WTC11 (cell line): ENCODE data around the gene MGAT4A. TPM values are rescaled to one million over a fixed set of nuclear protein-coding genes. Genes with fewer than 3 reads are reported as not detected.

ENCODE experiments used
- ATAC-seq: fragments of 200-7000 bp; cut with Tn5 transposase; 2 replicates; pipeline ENCODE4 v1.10.0; 2021; ENCODE audit warnings: mild to moderate bottlenecking, moderate library complexity
- CTCF ChIA-PET: fragments of 300-600 bp; sonication (Branson Sonifier 250); formaldehyde crosslinking; loops from one replicate; lab custom pipeline; 2021; ENCODE audit warnings: antibody characterized with exemption; lab: Charles Lee
- POLR2A ChIA-PET: fragments of 350-600 bp; sonication (Branson Sonifier 250); formaldehyde crosslinking; loops from one replicate; lab custom pipeline; 2021; ENCODE audit warnings: antibody characterized with exemption; lab: Charles Lee
- DNase-seq: peaks from one replicate; pipeline ENCODE4 v3.0.0; 2021; ENCODE audit warnings: low spot score
- H3K27ac Mint-ChIP-seq: 2 replicates; pipeline ENCODE4 v1.8.0; 2021; ENCODE audit warnings: mixed read lengths
- H3K27me3 Mint-ChIP-seq: 2 replicates; pipeline ENCODE4 v1.8.0; 2021; ENCODE audit warnings: low read depth, mild to moderate bottlenecking, moderate library complexity, mixed read lengths
- H3K36me3 Mint-ChIP-seq: 2 replicates; pipeline ENCODE4 v1.8.0; 2021; ENCODE audit warnings: mixed read lengths
- H3K4me1 Mint-ChIP-seq: 2 replicates; pipeline ENCODE4 v1.8.0; 2022; ENCODE audit warnings: mixed read lengths
- H3K4me3 Mint-ChIP-seq: 2 replicates; pipeline ENCODE4 v1.8.0; 2021; ENCODE audit warnings: mild to moderate bottlenecking, moderate library complexity, mixed read lengths
- H3K9me3 Mint-ChIP-seq: 2 replicates; pipeline ENCODE4 v1.8.0; 2021; ENCODE audit warnings: mixed read lengths
- CREB1 ChIP-seq: sonication (generic); formaldehyde crosslinking; IDR thresholded peaks from 2 replicates; pipeline ENCODE4 v1.8.0; 2023; ENCODE audit warnings: mild to moderate bottlenecking, missing genetic modification reagents
- FOXJ3 ChIP-seq: sonication (generic); formaldehyde crosslinking; IDR thresholded peaks from 2 replicates; pipeline ENCODE4 v1.9.0; 2021; ENCODE audit warnings: missing genetic modification reagents, mild to moderate bottlenecking, borderline replicate concordance
- FOXP4 ChIP-seq: sonication (generic); formaldehyde crosslinking; IDR thresholded peaks from 2 replicates; pipeline ENCODE4 v1.8.0; 2022; ENCODE audit warnings: mild to moderate bottlenecking, missing genetic modification reagents
- GRHL2 ChIP-seq: fragments of 250-450 bp; sonication (Bioruptor Pico); IDR thresholded peaks from 2 replicates; pipeline ENCODE4 v1.8.0; 2022; ENCODE audit warnings: mild to moderate bottlenecking, moderate library complexity; ENCODE audit not compliant: insufficient replicate concordance, severe bottlenecking
- JAZF1 ChIP-seq: fragments of 250-450 bp; sonication (Bioruptor Pico); IDR thresholded peaks from 2 replicates; pipeline ENCODE4 v1.9.0; 2021; ENCODE audit warnings: moderate library complexity, mild to moderate bottlenecking, inconsistent platforms
- MXD4 ChIP-seq: fragments of 250-450 bp; sonication (Bioruptor Pico); IDR thresholded peaks from 2 replicates; pipeline ENCODE4 v1.8.0; 2021; ENCODE audit warnings: mild to moderate bottlenecking, moderate library complexity, borderline replicate concordance
- NFATC4 ChIP-seq: fragments of 250-450 bp; sonication (Bioruptor Pico); IDR thresholded peaks from 2 replicates; pipeline ENCODE4 v1.9.0; 2021; ENCODE audit warnings: mild to moderate bottlenecking
- NR1H2 ChIP-seq: sonication (generic); formaldehyde crosslinking; IDR thresholded peaks from 2 replicates; pipeline ENCODE4 v1.9.0; 2021; ENCODE audit warnings: mild to moderate bottlenecking, moderate library complexity, missing genetic modification reagents
- NR2C2 ChIP-seq: sonication (generic); formaldehyde crosslinking; IDR thresholded peaks from 2 replicates; pipeline ENCODE4 v1.8.0; 2022; ENCODE audit warnings: mild to moderate bottlenecking, missing genetic modification reagents
- NR3C1 ChIP-seq: sonication (generic); formaldehyde crosslinking; conservative IDR thresholded peaks from 2 replicates; pipeline ENCODE4 v1.8.1; 2023; ENCODE audit warnings: low read depth, mild to moderate bottlenecking, missing genetic modification reagents
- OVOL2 ChIP-seq: fragments of 250-450 bp; sonication (Bioruptor Pico); IDR thresholded peaks from 2 replicates; pipeline ENCODE4 v1.9.0; 2021; ENCODE audit warnings: mild to moderate bottlenecking, borderline replicate concordance
- PREB ChIP-seq: sonication (generic); formaldehyde crosslinking; IDR thresholded peaks from 2 replicates; pipeline ENCODE4 v1.8.1; 2022; ENCODE audit warnings: mild to moderate bottlenecking, missing genetic modification reagents, moderate library complexity, borderline replicate concordance
- SMAD3 ChIP-seq: sonication (generic); formaldehyde crosslinking; IDR thresholded peaks from 2 replicates; pipeline ENCODE4 v1.8.0; 2022; ENCODE audit warnings: missing genetic modification reagents, mild to moderate bottlenecking, borderline replicate concordance
- SMAD4 ChIP-seq: sonication (generic); formaldehyde crosslinking; IDR thresholded peaks from 2 replicates; pipeline ENCODE4 v1.8.0; 2022; ENCODE audit warnings: mild to moderate bottlenecking, missing genetic modification reagents
- SOX15 ChIP-seq: fragments of 250-450 bp; sonication (Bioruptor Pico); IDR thresholded peaks from 2 replicates; pipeline ENCODE4 v1.9.0; 2021; ENCODE audit warnings: mild to moderate bottlenecking
- TP53 ChIP-seq: sonication (generic); formaldehyde crosslinking; IDR thresholded peaks from 2 replicates; pipeline ENCODE4 v1.8.1; 2023; ENCODE audit warnings: mild to moderate bottlenecking, missing genetic modification reagents
- ZNF138 ChIP-seq: sonication (generic); formaldehyde crosslinking; conservative IDR thresholded peaks from 2 replicates; pipeline ENCODE4 v1.8.1; 2022; ENCODE audit warnings: mild to moderate bottlenecking, moderate library complexity, missing genetic modification reagents
- ZNF396 ChIP-seq: fragments of 250-450 bp; sonication (Bioruptor Pico); IDR thresholded peaks from 2 replicates; pipeline ENCODE4 v1.8.0; 2021; ENCODE audit warnings: mild to moderate bottlenecking, moderate library complexity, borderline replicate concordance
- ZNF416 ChIP-seq: fragments of 250-450 bp; sonication (Bioruptor Pico); IDR thresholded peaks from 2 replicates; pipeline ENCODE4 v1.9.0; 2021; ENCODE audit warnings: mild to moderate bottlenecking, inconsistent platforms
- total RNA-seq: library from RNA; stranded (reverse); gene quantifications from 3 replicates; pipeline ENCODE4 v1.2.3, GENCODE V29; 2021
- TF ChIP-seq, protein P1 (sequence below): sonication (generic); formaldehyde crosslinking; conservative IDR thresholded peaks from 2 replicates; pipeline ENCODE4 v1.8.1; 2023; ENCODE audit warnings: mild to moderate bottlenecking, low read depth, missing genetic modification reagents, moderate library complexity
- TF ChIP-seq, protein P2 (sequence below): fragments of 200-600 bp; IDR thresholded peaks from 2 replicates; pipeline ENCODE4 v1.8.0; 2022; ENCODE audit warnings: antibody characterized with exemption
- TF ChIP-seq, protein P3 (sequence below): sonication (generic); formaldehyde crosslinking; IDR thresholded peaks from 2 replicates; pipeline ENCODE4 v1.8.1; 2022; ENCODE audit warnings: low read depth, missing genetic modification reagents, borderline replicate concordance

The MGAT4A gene
- total RNA-seq, 1 experiment from 2014 or later: 6.7 TPM

- H3K27ac Mint-ChIP-seq: no peak overlapping the region
- CTCF ChIA-PET: no interaction called here
- H3K27me3 Mint-ChIP-seq: no peaks in the 10 kb centered on the region
- no peaks in the 10 kb centered on the region for H3K4me1 Mint-ChIP-seq
- DNase-seq (no peak), ATAC-seq (no peak)
- no peaks in the 10 kb centered on the region for H3K9me3 Mint-ChIP-seq
- no peak for TF ChIP-seq SOX15
- TF ChIP-seq CREB1 (CRISPR knock-in tag): no peak
- TF ChIP-seq ZNF138: no peak
- TF ChIP-seq ZNF396: no peak
- TF ChIP-seq PREB (CRISPR knock-in tag): no peak
- TF ChIP-seq, protein P1, sequence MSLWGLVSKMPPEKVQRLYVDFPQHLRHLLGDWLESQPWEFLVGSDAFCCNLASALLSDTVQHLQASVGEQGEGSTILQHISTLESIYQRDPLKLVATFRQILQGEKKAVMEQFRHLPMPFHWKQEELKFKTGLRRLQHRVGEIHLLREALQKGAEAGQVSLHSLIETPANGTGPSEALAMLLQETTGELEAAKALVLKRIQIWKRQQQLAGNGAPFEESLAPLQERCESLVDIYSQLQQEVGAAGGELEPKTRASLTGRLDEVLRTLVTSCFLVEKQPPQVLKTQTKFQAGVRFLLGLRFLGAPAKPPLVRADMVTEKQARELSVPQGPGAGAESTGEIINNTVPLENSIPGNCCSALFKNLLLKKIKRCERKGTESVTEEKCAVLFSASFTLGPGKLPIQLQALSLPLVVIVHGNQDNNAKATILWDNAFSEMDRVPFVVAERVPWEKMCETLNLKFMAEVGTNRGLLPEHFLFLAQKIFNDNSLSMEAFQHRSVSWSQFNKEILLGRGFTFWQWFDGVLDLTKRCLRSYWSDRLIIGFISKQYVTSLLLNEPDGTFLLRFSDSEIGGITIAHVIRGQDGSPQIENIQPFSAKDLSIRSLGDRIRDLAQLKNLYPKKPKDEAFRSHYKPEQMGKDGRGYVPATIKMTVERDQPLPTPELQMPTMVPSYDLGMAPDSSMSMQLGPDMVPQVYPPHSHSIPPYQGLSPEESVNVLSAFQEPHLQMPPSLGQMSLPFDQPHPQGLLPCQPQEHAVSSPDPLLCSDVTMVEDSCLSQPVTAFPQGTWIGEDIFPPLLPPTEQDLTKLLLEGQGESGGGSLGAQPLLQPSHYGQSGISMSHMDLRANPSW (CRISPR knock-in tag): no peak
- no peak for TF ChIP-seq SMAD3 (CRISPR knock-in tag)
- TF ChIP-seq JAZF1 (CRISPR knock-in tag): no peak
- no peak for TF ChIP-seq ZNF416 (CRISPR knock-in tag)
- no peak for TF ChIP-seq GRHL2 (CRISPR knock-in tag)
- TF ChIP-seq, protein P2, sequence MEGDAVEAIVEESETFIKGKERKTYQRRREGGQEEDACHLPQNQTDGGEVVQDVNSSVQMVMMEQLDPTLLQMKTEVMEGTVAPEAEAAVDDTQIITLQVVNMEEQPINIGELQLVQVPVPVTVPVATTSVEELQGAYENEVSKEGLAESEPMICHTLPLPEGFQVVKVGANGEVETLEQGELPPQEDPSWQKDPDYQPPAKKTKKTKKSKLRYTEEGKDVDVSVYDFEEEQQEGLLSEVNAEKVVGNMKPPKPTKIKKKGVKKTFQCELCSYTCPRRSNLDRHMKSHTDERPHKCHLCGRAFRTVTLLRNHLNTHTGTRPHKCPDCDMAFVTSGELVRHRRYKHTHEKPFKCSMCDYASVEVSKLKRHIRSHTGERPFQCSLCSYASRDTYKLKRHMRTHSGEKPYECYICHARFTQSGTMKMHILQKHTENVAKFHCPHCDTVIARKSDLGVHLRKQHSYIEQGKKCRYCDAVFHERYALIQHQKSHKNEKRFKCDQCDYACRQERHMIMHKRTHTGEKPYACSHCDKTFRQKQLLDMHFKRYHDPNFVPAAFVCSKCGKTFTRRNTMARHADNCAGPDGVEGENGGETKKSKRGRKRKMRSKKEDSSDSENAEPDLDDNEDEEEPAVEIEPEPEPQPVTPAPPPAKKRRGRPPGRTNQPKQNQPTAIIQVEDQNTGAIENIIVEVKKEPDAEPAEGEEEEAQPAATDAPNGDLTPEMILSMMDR: no peak
- TF ChIP-seq, protein P3, sequence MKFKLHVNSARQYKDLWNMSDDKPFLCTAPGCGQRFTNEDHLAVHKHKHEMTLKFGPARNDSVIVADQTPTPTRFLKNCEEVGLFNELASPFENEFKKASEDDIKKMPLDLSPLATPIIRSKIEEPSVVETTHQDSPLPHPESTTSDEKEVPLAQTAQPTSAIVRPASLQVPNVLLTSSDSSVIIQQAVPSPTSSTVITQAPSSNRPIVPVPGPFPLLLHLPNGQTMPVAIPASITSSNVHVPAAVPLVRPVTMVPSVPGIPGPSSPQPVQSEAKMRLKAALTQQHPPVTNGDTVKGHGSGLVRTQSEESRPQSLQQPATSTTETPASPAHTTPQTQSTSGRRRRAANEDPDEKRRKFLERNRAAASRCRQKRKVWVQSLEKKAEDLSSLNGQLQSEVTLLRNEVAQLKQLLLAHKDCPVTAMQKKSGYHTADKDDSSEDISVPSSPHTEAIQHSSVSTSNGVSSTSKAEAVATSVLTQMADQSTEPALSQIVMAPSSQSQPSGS: no peak
- TF ChIP-seq SMAD4: no peak
- no peak for TF ChIP-seq FOXP4
- TF ChIP-seq NR3C1 (CRISPR knock-in tag): no peak
- no peak for TF ChIP-seq FOXJ3 (CRISPR knock-in tag)
- no peak for TF ChIP-seq OVOL2 (CRISPR knock-in tag)
- peaks cover 25% of the 10 kb centered on the region for H3K36me3 Mint-ChIP-seq
- no peak overlapping the region for H3K4me3 Mint-ChIP-seq
- POLR2A ChIA-PET: no interaction called here
Measured at GRCh38 chr2:98572211-98572610, 158.7 kb downstream of the MGAT4A start.

GRCh38 chr2:98571796-98572195, 159.1 kb downstream of the MGAT4A start:
- H3K36me3 Mint-ChIP-seq: peaks cover 26% of the 10 kb centered on the region
- no peak for DNase-seq
- H3K4me3 Mint-ChIP-seq: no peak overlapping the region
- H3K27me3 Mint-ChIP-seq: no peaks in the 10 kb centered on the region
- CTCF ChIA-PET: no interaction called here
- no peak for ATAC-seq
- H3K9me3 Mint-ChIP-seq: no peaks in the 10 kb centered on the region
- H3K27ac Mint-ChIP-seq: no peak overlapping the region
- TF ChIP-seq NR2C2 (CRISPR knock-in tag): no peak
- no peak for TF ChIP-seq TP53 (CRISPR knock-in tag)
- no peak for TF ChIP-seq MXD4 (CRISPR knock-in tag)
- no peak for TF ChIP-seq NR1H2 (CRISPR knock-in tag)
- no peak for TF ChIP-seq NFATC4 (CRISPR knock-in tag)
- TF ChIP-seq, all 79 proteins: peak for 0
- POLR2A ChIA-PET: interaction anchor here (0.6 kb wide), 1 partner anchor 18 kb away, joined by 3 read pairs; no protein-coding TSS in a partner anchor
- no peaks in the 10 kb centered on the region for H3K4me1 Mint-ChIP-seq
